ENCODE data around the gene POLDIP2.

POLDIP2 gene

GRCh38 chr17:28357061-28357900, at the start of gene POLDIP2:
Gene POLDIP2, minus strand, starts transcription at chr17:28357527. Its CDS starts 79 bp downstream, at chr17:28357448.
- TF ChIP-seq ZFX (IDR thresholded peaks at IDR 0.05; ENCODE audit: borderline replicate concordance) = no peak
- TF ChIP-seq, protein P1, sequence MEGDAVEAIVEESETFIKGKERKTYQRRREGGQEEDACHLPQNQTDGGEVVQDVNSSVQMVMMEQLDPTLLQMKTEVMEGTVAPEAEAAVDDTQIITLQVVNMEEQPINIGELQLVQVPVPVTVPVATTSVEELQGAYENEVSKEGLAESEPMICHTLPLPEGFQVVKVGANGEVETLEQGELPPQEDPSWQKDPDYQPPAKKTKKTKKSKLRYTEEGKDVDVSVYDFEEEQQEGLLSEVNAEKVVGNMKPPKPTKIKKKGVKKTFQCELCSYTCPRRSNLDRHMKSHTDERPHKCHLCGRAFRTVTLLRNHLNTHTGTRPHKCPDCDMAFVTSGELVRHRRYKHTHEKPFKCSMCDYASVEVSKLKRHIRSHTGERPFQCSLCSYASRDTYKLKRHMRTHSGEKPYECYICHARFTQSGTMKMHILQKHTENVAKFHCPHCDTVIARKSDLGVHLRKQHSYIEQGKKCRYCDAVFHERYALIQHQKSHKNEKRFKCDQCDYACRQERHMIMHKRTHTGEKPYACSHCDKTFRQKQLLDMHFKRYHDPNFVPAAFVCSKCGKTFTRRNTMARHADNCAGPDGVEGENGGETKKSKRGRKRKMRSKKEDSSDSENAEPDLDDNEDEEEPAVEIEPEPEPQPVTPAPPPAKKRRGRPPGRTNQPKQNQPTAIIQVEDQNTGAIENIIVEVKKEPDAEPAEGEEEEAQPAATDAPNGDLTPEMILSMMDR (IDR thresholded peaks at IDR 0.05) = 0 out of 2 replicates have a peak, but pooled peaks have one; percentile 6

GRCh38 chr17:28406473-28406814, 49.1 kb upstream of the POLDIP2 start:
- peak overlapping the region; percentile 66 for H3K27ac ChIP-seq
- TF ChIP-seq, protein P1 (IDR thresholded peaks at IDR 0.05) = no peak
- no peak for TF ChIP-seq ZFX (IDR thresholded peaks at IDR 0.05; ENCODE audit: borderline replicate concordance)

More at GRCh38 chr17:28357061-28357900, at the start of gene POLDIP2:
- H3K27ac ChIP-seq = peak within 1 kb of the TSS; percentile 66

GRCh38 chr17:28405632-28406472, 48.5 kb upstream of the POLDIP2 start, which contains the start of gene SLC46A1:
Gene SLC46A1, minus strand, starts transcription at chr17:28406212. Its CDS starts 98 bp downstream, at chr17:28406114.
- no peak for TF ChIP-seq ZFX (IDR thresholded peaks at IDR 0.05; ENCODE audit: borderline replicate concordance)
- TF ChIP-seq, protein P1 (IDR thresholded peaks at IDR 0.05) = no peak
- peak within 1 kb of the TSS; percentile 66 for H3K27ac ChIP-seq

DNA sequence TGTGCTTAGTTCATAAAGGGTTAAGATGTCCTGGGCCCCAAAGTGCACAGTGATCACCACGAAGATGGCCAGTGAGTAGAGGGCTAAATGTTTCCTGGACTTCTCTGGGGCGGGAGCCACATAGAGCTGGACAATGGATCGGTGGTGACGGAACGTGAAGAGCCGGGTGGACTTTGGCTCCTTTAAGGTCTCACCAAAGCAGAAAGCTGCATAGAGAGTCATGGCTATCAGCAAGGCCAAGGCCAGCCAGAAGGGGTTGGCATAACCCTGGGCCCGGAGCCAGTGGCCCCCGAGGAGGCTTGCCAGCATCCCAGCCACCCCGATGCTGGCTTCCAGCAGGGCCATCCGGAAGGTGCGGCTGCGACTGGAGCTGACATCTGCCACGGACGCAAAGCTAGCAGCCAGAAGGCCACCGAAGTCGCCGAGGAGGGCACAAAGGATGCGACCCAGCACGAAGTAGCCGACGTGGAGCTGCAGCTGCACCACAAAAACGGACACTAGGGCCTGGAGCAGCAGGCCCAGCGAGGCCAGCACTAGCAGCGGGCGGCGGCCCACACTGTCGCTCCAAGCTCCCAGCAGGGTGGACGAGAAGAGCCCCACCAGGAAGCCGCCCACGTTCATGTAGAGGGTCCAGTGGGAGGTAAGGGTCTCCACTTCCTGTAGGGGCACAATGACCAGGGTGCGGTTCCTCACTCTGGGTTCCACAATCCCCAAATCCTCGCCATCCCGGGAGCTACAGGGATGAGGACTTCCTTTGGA, 47.7 kb upstream of the POLDIP2 start:
- H3K27ac ChIP-seq = peak overlapping the region; percentile 66
- no peak for TF ChIP-seq ZFX (IDR thresholded peaks at IDR 0.05; ENCODE audit: borderline replicate concordance)
- TF ChIP-seq, protein P1 (IDR thresholded peaks at IDR 0.05) = no peak

DNA sequence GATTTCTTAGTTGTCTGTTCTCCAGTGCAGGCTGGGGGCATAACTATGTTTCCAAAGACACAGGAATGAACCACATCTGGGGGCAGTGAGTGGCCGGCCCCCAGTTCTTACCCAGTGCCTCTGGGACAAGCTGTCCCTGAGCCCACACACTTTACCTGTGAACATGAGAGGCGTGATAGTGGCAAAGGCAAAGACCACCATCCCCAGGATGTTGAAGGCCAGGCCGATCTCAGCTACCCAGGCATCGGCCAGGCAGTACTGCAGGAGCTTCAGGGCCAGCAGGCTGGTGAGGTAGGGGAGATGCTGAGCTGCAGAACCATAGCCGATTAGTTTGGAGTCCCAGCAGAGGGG, 47.1 kb upstream of the POLDIP2 start:
- no peak for TF ChIP-seq ZFX (IDR thresholded peaks at IDR 0.05; ENCODE audit: borderline replicate concordance)
- H3K27ac ChIP-seq = no peak overlapping the region

- H3K27ac ChIP-seq = no peak overlapping the region
- TF ChIP-seq ZFX (IDR thresholded peaks at IDR 0.05; ENCODE audit: borderline replicate concordance) = no peak
- TF ChIP-seq, protein P1 (IDR thresholded peaks at IDR 0.05) = no peak
These were observed 46.7 kb upstream of the POLDIP2 start for GRCh38 chr17:28404007-28404406.

- TF ChIP-seq ZFX (IDR thresholded peaks at IDR 0.05; ENCODE audit: borderline replicate concordance) = no peak
- TF ChIP-seq, protein P1 (IDR thresholded peaks at IDR 0.05) = no peak
- 0 out of 2 replicates have a peak overlapping the region, but pooled peaks have one; percentile 47 for H3K27ac ChIP-seq
These were observed 45.5 kb upstream of the POLDIP2 start for GRCh38 chr17:28402844-28403243.

All from 22Rv1 (cell line).